Measurements from ENCODE around the gene KANSL3.

GRCh38 chr2:96546321-96546720 is 91.8 kb downstream of the KANSL3 start:
- TF ChIP-seq CTCF (IDR thresholded peaks at IDR 0.05; ENCODE audit: extremely low read depth in 1 of 2, insufficient read depth in 1 of 2, low read depth in 1 of 2, low read length in 2 of 2) (no peak), EZH2 (IDR thresholded peaks at IDR 0.05; ENCODE audit: borderline replicate concordance, low read depth, low read length, severe bottlenecking) (no peak), FOS (IDR thresholded peaks at IDR 0.05; ENCODE audit: borderline replicate concordance, insufficient read depth, low read length) (no peak), POLR2AphosphoS5 (IDR thresholded peaks at IDR 0.05; ENCODE audit: insufficient read depth, low read depth, low read length) (no peak), POLR2A (IDR thresholded peaks at IDR 0.05; ENCODE audit: low read depth, low read length) (no peak)

Data from endothelial cell of umbilical vein (primary cell).